IPS DF 6.9 (cell line): Measurements from ENCODE around the gene DAB1.

Source experiments
- DNase-seq: peaks from one replicate; pipeline ENCODE4 v3.0.0-alpha.2; 2013; ENCODE audit warnings: low read depth, low spot score
- H3K27ac ChIP-seq: one replicate; pipeline ENCODE4 v1.5.1; 2013; ENCODE audit warnings: low read length, control low read depth
- H3K27me3 ChIP-seq: 2 replicates; pipeline ENCODE4 v1.6.1; 2013; ENCODE audit warnings: mild to moderate bottlenecking, low read length; ENCODE audit not compliant: control insufficient read depth, insufficient read depth
- H3K36me3 ChIP-seq: 2 replicates; pipeline ENCODE4 v1.6.1; 2013; ENCODE audit warnings: low read length; ENCODE audit not compliant: control insufficient read depth, insufficient read depth
- H3K4me1 ChIP-seq: 2 replicates; pipeline ENCODE4 v1.6.1; 2013; ENCODE audit warnings: low read length; ENCODE audit not compliant: control insufficient read depth, insufficient read depth
- H3K4me3 ChIP-seq: 2 replicates; pipeline ENCODE4 v1.5.1; 2013; ENCODE audit warnings: mild to moderate bottlenecking, low read length
- H3K9me3 ChIP-seq: 2 replicates; pipeline ENCODE4 v1.6.1; 2013; ENCODE audit warnings: low read length, inconsistent platforms; ENCODE audit not compliant: control insufficient read depth, insufficient read depth
- WGBS: extraction: QIAGEN DNeasy Blood & Tissue Kit; methylation state at CpG from one replicate; pipeline ENCODE4 v1.1.7; 2013; ENCODE audit warnings: mixed read lengths, missing lambda C conversion rate; ENCODE audit not compliant: insufficient read length, insufficient coverage; 5-methylcytosine and 5-hydroxymethylcytosine counted together

The DAB1 gene

DNA sequence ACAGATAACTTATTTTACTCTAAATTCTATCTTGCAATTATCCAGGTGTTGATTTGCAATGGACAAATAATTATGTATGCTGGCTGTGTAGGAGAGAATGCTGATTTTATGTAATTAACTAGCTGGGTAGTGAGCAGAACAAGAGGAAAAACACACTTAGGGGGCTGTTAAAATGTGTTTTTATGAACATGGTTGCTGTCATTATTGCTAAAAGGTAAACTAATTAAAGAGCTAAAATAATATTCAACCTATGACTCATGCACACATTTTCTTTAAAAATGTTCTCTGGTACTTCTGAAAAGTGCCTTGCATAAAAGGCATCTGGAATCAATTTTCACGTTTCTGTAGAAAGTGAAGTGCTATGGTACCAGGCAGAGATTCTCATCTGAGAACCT is 265.3 kb downstream of the DAB1 start:
- Histone ChIP-seq H3K9me3 (no peaks in the 10 kb centered on the region), H3K36me3 (no peaks in the 10 kb centered on the region), H3K27me3 (no peaks in the 10 kb centered on the region), H3K4me3 (no peak overlapping the region), H3K27ac (no peak overlapping the region), H3K4me1 (peaks cover 3% of the 10 kb centered on the region; the same call in 1 of the 2 replicates)
- DNase-seq = no peak
- no CpG with 5 or more reads among the region's 1 CpG for WGBS

DNA sequence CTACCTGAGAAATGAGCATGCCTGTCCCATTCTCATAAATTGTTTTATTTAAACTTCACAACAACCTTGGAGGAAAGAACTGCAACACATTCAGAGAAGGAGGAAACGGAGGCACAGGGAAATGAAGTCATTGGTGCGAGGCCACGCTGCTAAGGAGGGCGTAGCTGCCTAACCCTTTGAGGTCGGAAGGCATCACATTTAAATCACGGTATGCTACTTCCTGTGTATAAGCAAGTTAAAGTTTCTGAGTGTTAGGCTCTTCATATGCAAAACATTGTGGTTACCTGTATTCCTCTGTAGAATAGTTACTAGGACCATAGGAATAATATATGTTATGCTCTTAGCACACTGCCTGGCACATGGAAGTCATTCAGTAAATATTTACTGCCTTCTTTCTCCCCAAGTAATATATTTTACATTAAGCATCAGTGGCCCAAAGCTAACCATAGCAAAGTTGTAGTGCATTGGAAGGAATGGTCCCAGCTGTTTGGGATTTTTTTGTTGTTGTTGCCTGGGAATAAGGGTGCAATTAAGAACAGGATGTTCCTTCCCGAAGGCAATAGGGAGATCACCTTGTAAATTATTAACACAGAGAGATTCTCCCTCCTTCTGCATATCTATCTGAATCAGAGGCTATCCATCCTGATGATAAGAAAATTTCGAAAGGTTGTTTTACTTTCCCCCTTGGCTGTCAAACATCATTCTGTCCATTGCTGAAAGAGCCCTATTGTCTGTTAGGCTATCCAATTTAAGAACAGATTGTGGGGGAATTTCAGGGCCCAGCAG is 265.8 kb downstream of the DAB1 start:
- peaks cover 2% of the 10 kb centered on the region; the same call in 1 of the 2 replicates for H3K4me1 ChIP-seq
- no peaks in the 10 kb centered on the region for H3K27me3 ChIP-seq
- no peak overlapping the region for H3K4me3 ChIP-seq
- no peaks in the 10 kb centered on the region for H3K36me3 ChIP-seq
- no CpG with 5 or more reads among the region's 8 CpGs for WGBS
- no peak for DNase-seq
- H3K27ac ChIP-seq = no peak overlapping the region
- H3K9me3 ChIP-seq = no peaks in the 10 kb centered on the region

DNA sequence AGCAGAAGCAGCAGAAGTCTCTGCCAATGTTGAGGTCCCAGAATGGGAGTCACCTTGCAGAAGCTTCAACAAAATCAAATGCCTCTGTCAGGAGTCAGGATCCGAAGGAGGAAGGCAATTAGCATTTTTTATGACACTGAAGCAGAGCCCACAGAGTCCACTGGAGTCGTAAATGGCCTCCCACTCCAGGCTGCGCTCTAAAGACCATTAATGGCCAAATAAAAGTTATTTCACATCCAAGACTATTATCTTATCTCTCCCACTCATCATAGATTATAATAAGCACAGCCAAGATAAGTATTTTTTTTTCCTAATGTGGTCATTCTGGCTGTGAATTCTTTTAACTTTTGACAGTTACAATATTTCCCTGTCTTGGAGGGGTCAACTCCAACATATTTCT is 267.0 kb downstream of the DAB1 start:
- no peaks in the 10 kb centered on the region for H3K27me3 ChIP-seq
- no CpG with 5 or more reads among the region's 3 CpGs for WGBS
- no peak overlapping the region for H3K27ac ChIP-seq
- no peaks in the 10 kb centered on the region for H3K36me3 ChIP-seq
- no peaks in the 10 kb centered on the region for H3K9me3 ChIP-seq
- DNase-seq = no peak
- H3K4me3 ChIP-seq = no peak overlapping the region
- H3K4me1 ChIP-seq = peaks cover 2% of the 10 kb centered on the region; the same call in 1 of the 2 replicates

GRCh38 chr1:57146100-57146499 is 277.8 kb downstream of the DAB1 start:
- no peak for DNase-seq

DNA sequence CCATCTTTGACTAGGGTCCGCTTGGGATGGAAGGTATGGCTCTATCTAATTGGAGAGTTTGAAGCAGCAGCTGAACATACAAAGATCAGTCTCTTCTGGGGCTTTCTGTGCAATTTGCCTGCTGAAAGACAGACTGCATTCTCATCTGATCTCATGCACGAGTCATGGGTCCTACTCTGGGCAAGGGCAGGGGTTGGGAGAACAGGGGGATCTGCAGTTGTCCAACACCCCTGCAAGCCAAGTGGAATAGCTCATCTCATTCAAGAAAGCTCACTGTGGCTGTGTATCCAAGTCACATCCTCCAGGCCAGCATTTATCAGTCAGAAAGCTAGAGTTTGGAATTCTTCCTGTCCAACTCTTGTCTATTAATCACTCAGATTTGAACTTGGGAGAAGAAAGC is 280.9 kb downstream of the DAB1 start:
- H3K9me3 ChIP-seq = no peaks in the 10 kb centered on the region
- H3K4me1 ChIP-seq = no peaks in the 10 kb centered on the region
- H3K27me3 ChIP-seq = no peaks in the 10 kb centered on the region
- WGBS = no CpG with 5 or more reads among the region's 2 CpGs
- no peaks in the 10 kb centered on the region for H3K36me3 ChIP-seq
- no peak overlapping the region for H3K4me3 ChIP-seq
- no peak for DNase-seq
- no peak overlapping the region for H3K27ac ChIP-seq

More at GRCh38 chr1:57146100-57146499, 277.8 kb downstream of the DAB1 start:
- no peaks in the 10 kb centered on the region for H3K36me3 ChIP-seq
- no peaks in the 10 kb centered on the region for H3K27me3 ChIP-seq
- WGBS = no CpG with 5 or more reads among the region's 2 CpGs
- H3K9me3 ChIP-seq = no peaks in the 10 kb centered on the region
- H3K4me3 ChIP-seq = no peak overlapping the region
- H3K27ac ChIP-seq = no peak overlapping the region
- H3K4me1 ChIP-seq = no peaks in the 10 kb centered on the region

GRCh38 chr1:57142169-57142568 is 281.7 kb downstream of the DAB1 start:
- DNase-seq = no peak
- H3K4me1 ChIP-seq = no peaks in the 10 kb centered on the region
- no peaks in the 10 kb centered on the region for H3K9me3 ChIP-seq
- no CpG with 5 or more reads among the region's 2 CpGs for WGBS
- H3K4me3 ChIP-seq = no peak overlapping the region
- H3K27me3 ChIP-seq = no peaks in the 10 kb centered on the region
- H3K27ac ChIP-seq = no peak overlapping the region
- no peaks in the 10 kb centered on the region for H3K36me3 ChIP-seq

DNA sequence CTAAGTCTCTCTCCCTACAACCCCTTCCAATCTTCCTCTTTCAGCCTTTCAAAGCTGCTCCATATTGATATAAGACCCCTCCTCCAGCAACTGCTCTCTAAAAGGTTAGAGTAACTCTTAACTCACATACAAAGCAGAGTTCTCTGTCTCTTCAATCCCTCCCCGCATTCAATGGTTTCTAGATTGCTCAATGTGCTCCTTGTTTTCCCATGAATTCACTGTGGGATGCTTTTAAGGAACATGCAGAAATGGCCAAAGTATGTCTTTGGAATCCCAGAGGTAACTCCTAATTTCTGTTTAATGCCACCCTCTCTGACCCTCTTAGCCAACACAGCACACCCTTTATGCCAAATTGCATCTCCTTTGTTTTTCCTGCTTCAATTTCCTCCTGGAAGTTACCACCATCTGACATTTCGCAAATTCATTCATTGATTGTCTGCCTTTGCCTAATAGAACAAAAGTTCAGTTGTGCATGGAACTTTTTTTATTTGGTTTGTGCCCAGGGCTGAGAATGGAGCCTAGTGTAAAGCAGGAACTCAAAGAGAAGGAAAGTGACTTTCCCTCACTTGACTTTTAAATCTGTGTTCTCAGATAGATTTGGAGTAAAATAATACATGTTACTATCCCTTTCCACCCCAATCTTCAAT is 285.3 kb downstream of the DAB1 start:
- WGBS = no CpG with 5 or more reads among the region's 2 CpGs
- DNase-seq = no peak
- no peaks in the 10 kb centered on the region for H3K4me1 ChIP-seq

DNA sequence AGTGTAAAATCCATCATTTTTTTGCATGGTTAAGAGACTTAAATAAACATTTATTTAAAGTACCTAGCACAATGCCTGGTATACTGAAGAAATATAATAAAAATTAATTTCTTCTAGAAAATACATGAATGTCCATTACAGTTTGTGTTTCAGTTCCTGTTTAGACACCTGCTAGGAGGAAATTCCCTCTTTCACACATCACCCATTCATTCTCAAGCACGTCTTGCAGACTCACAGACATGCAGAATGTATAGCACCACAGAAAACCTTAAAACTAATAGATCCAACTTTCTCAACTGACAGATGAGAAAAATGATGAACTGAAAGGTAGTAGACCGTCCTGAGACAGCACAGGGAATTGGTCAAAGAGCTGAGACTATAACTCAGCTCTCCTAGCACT is 285.9 kb downstream of the DAB1 start:
- DNase-seq = no peak
- Histone ChIP-seq H3K4me1 (no peaks in the 10 kb centered on the region), H3K27ac (no peak overlapping the region), H3K36me3 (no peaks in the 10 kb centered on the region), H3K4me3 (no peak overlapping the region), H3K27me3 (no peaks in the 10 kb centered on the region), H3K9me3 (no peaks in the 10 kb centered on the region)
- WGBS = no CpG with 5 or more reads among the region's 2 CpGs

More for the DNA sequence above, 285.3 kb downstream of the DAB1 start:
- Histone ChIP-seq H3K36me3 (no peaks in the 10 kb centered on the region), H3K27ac (no peak overlapping the region), H3K4me3 (no peak overlapping the region), H3K9me3 (no peaks in the 10 kb centered on the region), H3K27me3 (no peaks in the 10 kb centered on the region)

DNA sequence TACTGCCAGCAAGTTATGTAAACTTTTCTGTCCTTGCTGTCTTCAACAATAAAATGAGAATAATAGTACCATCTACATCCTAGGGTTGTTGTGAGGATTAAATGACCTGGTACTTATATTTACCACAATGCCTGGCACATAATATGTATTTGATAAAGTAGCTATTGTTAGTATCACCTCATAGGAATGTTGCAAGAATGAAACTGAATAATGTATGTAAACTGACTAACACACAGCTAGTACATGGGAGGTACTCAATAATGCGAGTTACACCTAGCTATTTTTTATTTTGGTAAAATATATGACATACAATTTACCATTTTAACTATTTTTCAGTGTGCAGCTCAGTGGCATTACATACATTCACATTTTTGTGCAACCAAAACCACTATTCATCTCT is 289.1 kb downstream of the DAB1 start:
- Histone ChIP-seq H3K36me3 (no peaks in the 10 kb centered on the region), H3K4me3 (no peak overlapping the region), H3K4me1 (peaks cover 1% of the 10 kb centered on the region; the same call in 1 of the 2 replicates), H3K9me3 (no peaks in the 10 kb centered on the region), H3K27me3 (no peaks in the 10 kb centered on the region), H3K27ac (no peak overlapping the region)
- WGBS = no CpG with 5 or more reads among the region's 1 CpG
- no peak for DNase-seq

DNA sequence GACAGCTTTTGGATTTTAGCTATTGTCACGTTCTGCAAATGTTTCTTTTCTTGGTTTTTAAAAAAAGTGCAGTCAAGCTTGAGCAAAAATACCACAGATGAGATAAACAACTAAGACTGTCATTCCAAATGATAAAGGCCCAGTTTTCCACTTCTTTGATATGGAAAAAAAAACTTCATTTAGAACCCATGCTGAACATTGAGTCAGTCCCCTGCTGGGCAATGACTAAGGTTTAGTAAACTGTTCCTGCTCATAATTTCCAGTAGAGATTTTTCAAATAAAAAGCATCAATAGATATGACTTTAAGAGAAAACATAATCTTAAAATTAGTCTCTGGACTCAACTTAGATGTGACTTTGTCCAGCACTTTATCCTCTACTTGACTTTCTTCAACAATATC is 290.2 kb downstream of the DAB1 start:
- WGBS = no CpG with 5 or more reads among the region's 1 CpG
- Histone ChIP-seq H3K4me3 (no peak overlapping the region), H3K4me1 (peaks cover 2% of the 10 kb centered on the region; the same call in 1 of the 2 replicates), H3K27me3 (no peaks in the 10 kb centered on the region), H3K9me3 (no peaks in the 10 kb centered on the region), H3K27ac (no peak overlapping the region), H3K36me3 (no peaks in the 10 kb centered on the region)
- DNase-seq = no peak
